ENCODE results near the gene RNASE2. TPM values are rescaled to one million over a fixed set of nuclear protein-coding genes. Genes with fewer than 3 reads are reported as not detected.
"Not testable (repeated sequence)": the region's sequence is repeated elsewhere in the genome, so short reads cannot be mapped to it uniquely, and the experiment has no call there.

The RNASE2 gene
- total and polyA plus RNA-seq, 2 donors (not counting 3 experiments of a cell fraction or from before 2014, with no cell fraction given): not detected

DNA sequence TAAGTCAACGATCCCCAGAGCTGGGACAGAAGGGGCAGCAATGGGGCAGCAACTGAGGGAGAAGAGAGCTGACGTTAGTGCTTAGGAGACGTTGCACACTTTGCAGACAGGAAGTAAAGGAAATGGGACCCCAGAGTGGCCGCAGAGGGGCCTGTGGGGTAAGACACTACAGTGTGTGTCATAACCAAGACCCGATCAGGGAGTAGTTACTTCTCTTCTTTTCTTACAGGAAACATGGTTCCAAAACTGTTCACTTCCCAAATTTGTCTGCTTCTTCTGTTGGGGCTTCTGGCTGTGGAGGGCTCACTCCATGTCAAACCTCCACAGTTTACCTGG lies 219 bp downstream of the RNASE2 start:
- H3K27ac ChIP-seq (ENCODE audit: insufficient read depth, low read depth, low read length); FAIRE-seq; H3K36me3 ChIP-seq (ENCODE audit: control insufficient read depth in 2 of 2, extremely low read depth in 1 of 2, insufficient read depth in 2 of 2, low read length in 2 of 2); H3K4me3 ChIP-seq (replicated peaks in 1 of 3; ENCODE audit: insufficient read depth in 1 of 3, low read depth in 1 of 3, low read length in 3 of 3); H4K20me1 ChIP-seq (replicated peaks; ENCODE audit: control insufficient read depth, extremely low read depth, insufficient read depth, low read length); H3K27me3 ChIP-seq (ENCODE audit: control insufficient read depth in 2 of 2, insufficient read depth in 2 of 2, low read length in 2 of 2); H2AFZ ChIP-seq (ENCODE audit: low read depth, low read length); DNase-seq (ENCODE audit: low read depth, low spot score); H3K9me3 ChIP-seq (replicated peaks; ENCODE audit: control insufficient read depth, insufficient read depth, low read length); H3K9me1 ChIP-seq (replicated peaks; ENCODE audit: control insufficient read depth, extremely low read depth, insufficient read depth, low read length); H3K9ac ChIP-seq (replicated peaks; ENCODE audit: extremely low read depth, insufficient read depth, low read length); intact Hi-C loops (cut with micrococcal nuclease); dilution Hi-C loops (cut with MboI; ENCODE audit: extremely low pct_ligation_motif_present, low sequenced_read_pairs); BruUV-seq (replicated peaks); POLR2A ChIA-PET; H3K4me2 ChIP-seq (ENCODE audit: insufficient read depth, low read length); H3K4me1 ChIP-seq (ENCODE audit: control insufficient read depth, extremely low read depth, insufficient read depth, low read length); H3K79me2 ChIP-seq (ENCODE audit: control insufficient read depth, insufficient read depth, low read length): not testable (repeated sequence)
- CTCF ChIA-PET: interaction anchor here (0.8 to 1.1 kb wide), 2 partner anchors 16 to 50 kb away, joined by 3 to 5 read pairs; no protein-coding TSS in a partner anchor

DNA sequence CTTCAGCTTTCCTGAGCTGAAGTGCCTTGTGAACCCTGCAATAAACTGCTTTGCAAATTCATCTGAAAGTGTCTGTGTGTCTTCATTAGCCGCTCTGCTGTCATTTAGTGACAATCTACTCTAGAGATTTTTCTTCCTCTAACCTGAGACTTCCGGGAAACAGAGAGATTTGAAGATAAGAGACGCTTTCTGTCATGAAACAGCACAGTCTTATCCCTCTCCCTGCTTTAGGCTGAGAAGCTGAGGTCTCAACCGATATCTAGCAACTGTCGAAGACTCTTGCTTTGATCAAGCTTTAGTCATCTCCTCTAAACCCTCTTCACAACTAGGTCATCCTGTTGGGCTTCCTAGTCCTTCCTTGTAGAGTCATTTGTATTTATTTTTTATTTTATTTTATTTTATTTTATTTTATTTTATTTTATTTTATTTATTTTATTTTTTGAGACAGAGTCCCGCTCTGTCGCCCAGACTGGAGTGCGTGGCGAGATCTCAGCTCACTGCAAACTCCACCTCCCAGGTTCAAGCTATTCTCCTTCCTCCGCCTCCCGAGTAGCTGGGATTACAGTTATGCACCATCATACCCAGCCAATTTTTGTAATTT lies 1.2 kb downstream of the RNASE2 start:
- no TSS peak for BruUV-seq (replicated peaks)
- Histone ChIP-seq H2AFZ (ENCODE audit: low read depth, low read length) (no peak overlapping the region), H3K79me2 (ENCODE audit: control insufficient read depth, insufficient read depth, low read length) (no peaks in the 10 kb centered on the region), H3K27me3 (ENCODE audit: control insufficient read depth in 2 of 2, insufficient read depth in 2 of 2, low read length in 2 of 2) (peaks cover 2 to 5% of the 10 kb centered on the region in 2 experiments), H3K4me1 (ENCODE audit: control insufficient read depth, extremely low read depth, insufficient read depth, low read length) (no peaks in the 10 kb centered on the region), H3K27ac (ENCODE audit: insufficient read depth, low read depth, low read length) (no peak overlapping the region), H3K9me1 (replicated peaks; ENCODE audit: control insufficient read depth, extremely low read depth, insufficient read depth, low read length) (no peaks in the 10 kb centered on the region), H3K36me3 (ENCODE audit: control insufficient read depth in 2 of 2, extremely low read depth in 1 of 2, insufficient read depth in 2 of 2, low read length in 2 of 2) (no peaks in the 10 kb centered on the region), H3K9ac (replicated peaks; ENCODE audit: extremely low read depth, insufficient read depth, low read length) (no peak overlapping the region), H4K20me1 (replicated peaks; ENCODE audit: control insufficient read depth, extremely low read depth, insufficient read depth, low read length) (no peaks in the 10 kb centered on the region), H3K4me3 (replicated peaks in 1 of 3; ENCODE audit: insufficient read depth in 1 of 3, low read depth in 1 of 3, low read length in 3 of 3) (no peak overlapping the region), H3K4me2 (ENCODE audit: insufficient read depth, low read length) (no peak overlapping the region), H3K9me3 (replicated peaks; ENCODE audit: control insufficient read depth, insufficient read depth, low read length) (no peaks in the 10 kb centered on the region)
- DNase-seq (ENCODE audit: low read depth, low spot score) (no peak), FAIRE-seq (no peak)
- no peak for TF ChIP-seq MYC (IDR thresholded peaks at IDR 0.05; ENCODE audit: low read depth, low read length)
- TF ChIP-seq JUN (IDR thresholded peaks at IDR 0.05; ENCODE audit: borderline replicate concordance, insufficient read depth, insufficient read length, low read depth): no peak
- TF ChIP-seq, protein P1, sequence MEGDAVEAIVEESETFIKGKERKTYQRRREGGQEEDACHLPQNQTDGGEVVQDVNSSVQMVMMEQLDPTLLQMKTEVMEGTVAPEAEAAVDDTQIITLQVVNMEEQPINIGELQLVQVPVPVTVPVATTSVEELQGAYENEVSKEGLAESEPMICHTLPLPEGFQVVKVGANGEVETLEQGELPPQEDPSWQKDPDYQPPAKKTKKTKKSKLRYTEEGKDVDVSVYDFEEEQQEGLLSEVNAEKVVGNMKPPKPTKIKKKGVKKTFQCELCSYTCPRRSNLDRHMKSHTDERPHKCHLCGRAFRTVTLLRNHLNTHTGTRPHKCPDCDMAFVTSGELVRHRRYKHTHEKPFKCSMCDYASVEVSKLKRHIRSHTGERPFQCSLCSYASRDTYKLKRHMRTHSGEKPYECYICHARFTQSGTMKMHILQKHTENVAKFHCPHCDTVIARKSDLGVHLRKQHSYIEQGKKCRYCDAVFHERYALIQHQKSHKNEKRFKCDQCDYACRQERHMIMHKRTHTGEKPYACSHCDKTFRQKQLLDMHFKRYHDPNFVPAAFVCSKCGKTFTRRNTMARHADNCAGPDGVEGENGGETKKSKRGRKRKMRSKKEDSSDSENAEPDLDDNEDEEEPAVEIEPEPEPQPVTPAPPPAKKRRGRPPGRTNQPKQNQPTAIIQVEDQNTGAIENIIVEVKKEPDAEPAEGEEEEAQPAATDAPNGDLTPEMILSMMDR (IDR thresholded peaks at IDR 0.05; ENCODE audit: extremely low read depth in 1 of 2, insufficient read depth in 1 of 2, low read depth in 1 of 2, low read length in 2 of 2): no peak
- TF ChIP-seq FOS (IDR thresholded peaks at IDR 0.05; ENCODE audit: borderline replicate concordance, insufficient read depth, low read length): no peak
- TF ChIP-seq, protein P2, sequence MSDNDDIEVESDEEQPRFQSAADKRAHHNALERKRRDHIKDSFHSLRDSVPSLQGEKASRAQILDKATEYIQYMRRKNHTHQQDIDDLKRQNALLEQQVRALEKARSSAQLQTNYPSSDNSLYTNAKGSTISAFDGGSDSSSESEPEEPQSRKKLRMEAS (IDR thresholded peaks at IDR 0.05; ENCODE audit: insufficient read depth, insufficient read length): no peak
- TF ChIP-seq POLR2AphosphoS5 (IDR thresholded peaks at IDR 0.05; ENCODE audit: insufficient read depth, low read depth, low read length): no peak
- no peak for TF ChIP-seq GATA2 (IDR thresholded peaks at IDR 0.05; ENCODE audit: insufficient read depth, insufficient read length, low read depth, low read length)
- TF ChIP-seq EZH2 (IDR thresholded peaks at IDR 0.05; ENCODE audit: borderline replicate concordance, low read depth, low read length, severe bottlenecking): no peak
- no peak for TF ChIP-seq POLR2A (IDR thresholded peaks at IDR 0.05; ENCODE audit: low read depth, low read length)
- ChIA-PET POLR2A (no interaction called here), CTCF (interaction anchor here (2.0 kb wide), 1 partner anchor 15 kb away, joined by 6 read pairs; no protein-coding TSS in a partner anchor)
- dilution Hi-C loops (cut with MboI; ENCODE audit: extremely low pct_ligation_motif_present, low sequenced_read_pairs): no loop called here
- intact Hi-C loops (cut with micrococcal nuclease): no loop called here

DNA sequence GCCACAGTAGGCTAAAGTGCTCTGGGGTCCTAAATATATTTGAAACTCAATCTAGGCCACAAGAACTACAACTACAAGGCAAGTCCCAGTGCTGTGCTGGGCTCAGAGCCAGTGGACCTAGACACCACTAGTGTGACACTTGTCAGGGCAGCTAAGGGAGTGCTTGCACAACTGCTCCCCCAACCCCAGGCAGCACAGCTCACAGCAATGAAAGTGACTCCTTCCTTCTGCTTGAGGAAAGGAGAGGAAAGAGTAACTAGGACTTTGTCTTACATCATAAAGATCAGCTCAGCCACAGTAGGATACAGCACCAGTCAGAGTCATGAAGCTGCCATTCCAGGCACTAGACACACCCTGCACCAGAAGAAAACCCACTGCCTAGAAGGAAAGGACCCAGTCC lies 3.7 kb downstream of the RNASE2 start:
- FAIRE-seq; BruUV-seq (replicated peaks): not testable (repeated sequence)

More for the DNA sequence above, 3.7 kb downstream of the RNASE2 start:
- H3K27me3 ChIP-seq (ENCODE audit: control insufficient read depth in 2 of 2, insufficient read depth in 2 of 2, low read length in 2 of 2); H4K20me1 ChIP-seq (replicated peaks; ENCODE audit: control insufficient read depth, extremely low read depth, insufficient read depth, low read length); H3K4me2 ChIP-seq (ENCODE audit: insufficient read depth, low read length); H3K4me1 ChIP-seq (ENCODE audit: control insufficient read depth, extremely low read depth, insufficient read depth, low read length); H3K79me2 ChIP-seq (ENCODE audit: control insufficient read depth, insufficient read depth, low read length); DNase-seq (ENCODE audit: low read depth, low spot score); H3K9me3 ChIP-seq (replicated peaks; ENCODE audit: control insufficient read depth, insufficient read depth, low read length); dilution Hi-C loops (cut with MboI; ENCODE audit: extremely low pct_ligation_motif_present, low sequenced_read_pairs); H3K4me3 ChIP-seq (replicated peaks in 1 of 3; ENCODE audit: insufficient read depth in 1 of 3, low read depth in 1 of 3, low read length in 3 of 3); intact Hi-C loops (cut with micrococcal nuclease); H3K9ac ChIP-seq (replicated peaks; ENCODE audit: extremely low read depth, insufficient read depth, low read length); H3K27ac ChIP-seq (ENCODE audit: insufficient read depth, low read depth, low read length); POLR2A ChIA-PET; H2AFZ ChIP-seq (ENCODE audit: low read depth, low read length); H3K9me1 ChIP-seq (replicated peaks; ENCODE audit: control insufficient read depth, extremely low read depth, insufficient read depth, low read length); H3K36me3 ChIP-seq (ENCODE audit: control insufficient read depth in 2 of 2, extremely low read depth in 1 of 2, insufficient read depth in 2 of 2, low read length in 2 of 2): not testable (repeated sequence)
- CTCF ChIA-PET: interaction anchor here (3.2 kb wide), 1 partner anchor 13 kb away, joined by 48 read pairs; no protein-coding TSS in a partner anchor
